Choroid plexus epithelial cell (primary cell): Measurements from ENCODE around the gene KLHL24.
"Not testable (repeated sequence)": the region's sequence is repeated elsewhere in the genome, so short reads cannot be mapped to it uniquely, and the experiment has no call there.

Experiments used
- DNase-seq: peaks from one replicate; pipeline ENCODE4 v3.0.0-alpha.2; 2010; ENCODE audit warnings: low read depth
- H3K4me3 ChIP-seq: 2 replicates; pipeline ENCODE4 v1.5.1; 2011; ENCODE audit warnings: low read depth, mild to moderate bottlenecking, control low read depth, low read length, moderate library complexity
- TF ChIP-seq, protein P1 (sequence below): conservative IDR thresholded peaks from 2 replicates; pipeline ENCODE4 v1.5.1; 2011; ENCODE audit warnings: low read depth, mild to moderate bottlenecking, control low read depth, inconsistent platforms, low read length, moderate library complexity

The KLHL24 gene

DNA sequence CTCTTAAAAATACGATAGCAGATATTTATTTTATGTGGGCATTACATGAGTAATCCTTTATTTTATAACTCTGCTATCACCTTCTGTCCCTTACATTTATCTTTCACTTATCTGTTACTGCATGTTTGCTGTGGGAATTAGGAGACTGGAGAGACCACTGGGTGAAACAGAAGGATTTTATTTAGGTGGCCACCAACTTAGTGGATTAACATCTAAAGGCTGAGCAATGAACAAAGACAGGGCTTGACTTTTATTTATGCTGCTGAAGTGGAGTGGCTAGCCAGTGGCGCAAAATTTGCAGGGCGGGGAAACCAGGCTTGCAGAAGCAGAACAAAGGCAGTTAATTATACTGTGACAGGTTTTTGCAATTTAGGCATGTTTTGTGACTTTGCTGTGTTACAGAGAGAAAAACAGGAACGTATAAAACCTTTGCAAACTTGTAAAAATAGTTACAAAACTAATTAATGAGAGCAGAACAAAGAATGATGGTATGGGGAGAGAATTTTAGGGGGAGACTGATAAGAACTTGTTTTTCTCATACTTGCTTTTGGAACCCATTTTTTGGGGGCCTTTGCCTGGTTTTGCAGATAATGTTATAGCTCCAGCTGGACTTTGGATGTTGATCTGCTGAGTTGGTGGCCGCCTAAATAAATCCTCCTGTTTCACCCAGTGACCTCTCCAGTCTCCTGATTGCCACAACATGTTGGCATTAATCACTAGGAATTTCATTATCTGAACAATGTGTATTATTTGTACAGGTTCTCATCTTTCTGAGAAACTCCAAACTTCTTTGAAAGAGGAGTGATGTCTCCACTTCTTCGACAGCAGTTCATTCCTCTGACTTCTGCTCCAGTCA, 18.0 kb downstream of the KLHL24 start:
- TF ChIP-seq, protein P1, sequence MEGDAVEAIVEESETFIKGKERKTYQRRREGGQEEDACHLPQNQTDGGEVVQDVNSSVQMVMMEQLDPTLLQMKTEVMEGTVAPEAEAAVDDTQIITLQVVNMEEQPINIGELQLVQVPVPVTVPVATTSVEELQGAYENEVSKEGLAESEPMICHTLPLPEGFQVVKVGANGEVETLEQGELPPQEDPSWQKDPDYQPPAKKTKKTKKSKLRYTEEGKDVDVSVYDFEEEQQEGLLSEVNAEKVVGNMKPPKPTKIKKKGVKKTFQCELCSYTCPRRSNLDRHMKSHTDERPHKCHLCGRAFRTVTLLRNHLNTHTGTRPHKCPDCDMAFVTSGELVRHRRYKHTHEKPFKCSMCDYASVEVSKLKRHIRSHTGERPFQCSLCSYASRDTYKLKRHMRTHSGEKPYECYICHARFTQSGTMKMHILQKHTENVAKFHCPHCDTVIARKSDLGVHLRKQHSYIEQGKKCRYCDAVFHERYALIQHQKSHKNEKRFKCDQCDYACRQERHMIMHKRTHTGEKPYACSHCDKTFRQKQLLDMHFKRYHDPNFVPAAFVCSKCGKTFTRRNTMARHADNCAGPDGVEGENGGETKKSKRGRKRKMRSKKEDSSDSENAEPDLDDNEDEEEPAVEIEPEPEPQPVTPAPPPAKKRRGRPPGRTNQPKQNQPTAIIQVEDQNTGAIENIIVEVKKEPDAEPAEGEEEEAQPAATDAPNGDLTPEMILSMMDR: no peak
- peak; percentile 16 for DNase-seq

DNA sequence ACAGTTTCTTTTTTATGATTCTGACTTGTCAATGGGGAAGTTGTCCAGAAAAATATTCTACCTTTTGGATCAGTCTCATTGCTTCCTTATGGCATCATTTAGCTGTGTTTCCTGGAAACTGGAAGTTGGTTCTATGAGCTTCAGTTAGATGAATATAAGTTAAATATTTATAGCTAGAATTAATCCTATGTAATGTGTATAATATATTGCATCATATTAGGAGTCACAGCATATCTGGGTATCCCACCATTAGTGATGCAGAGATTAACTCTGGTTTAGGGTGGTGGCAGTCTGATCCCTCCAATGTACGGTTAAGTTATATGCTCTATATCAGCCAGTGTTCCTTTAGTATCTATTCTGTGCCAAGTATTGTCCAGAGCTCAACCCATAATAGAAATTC, 19.3 kb downstream of the KLHL24 start:
- DNase-seq: no peak

More for the DNA sequence above, 18.0 kb downstream of the KLHL24 start:
- H3K4me3 ChIP-seq: no peak overlapping the region

DNA sequence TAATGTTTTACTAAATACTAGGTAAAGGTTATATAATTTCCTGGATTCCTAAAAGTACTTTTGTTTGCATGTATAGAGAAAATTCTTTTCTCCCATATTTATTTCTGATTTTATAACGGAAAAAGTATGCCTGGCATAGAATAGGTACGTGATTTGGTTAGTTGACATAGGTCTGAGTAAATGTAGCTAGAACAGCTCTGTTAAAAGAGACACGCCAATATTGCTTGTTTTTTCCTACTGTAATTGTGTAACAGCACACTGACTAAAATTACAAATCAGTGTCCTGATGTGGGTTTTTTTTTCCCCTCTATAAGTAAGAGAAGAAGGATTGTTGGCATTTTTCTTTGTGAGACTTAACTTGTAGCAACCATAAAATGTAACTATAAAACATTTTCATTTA, 26.7 kb downstream of the KLHL24 start:
- TF ChIP-seq, protein P1: no peak
- H3K4me3 ChIP-seq: no peak overlapping the region
- peak; percentile 17 for DNase-seq

More for the DNA sequence above, 19.3 kb downstream of the KLHL24 start:
- TF ChIP-seq, protein P1: no peak
- H3K4me3 ChIP-seq: no peak overlapping the region

DNA sequence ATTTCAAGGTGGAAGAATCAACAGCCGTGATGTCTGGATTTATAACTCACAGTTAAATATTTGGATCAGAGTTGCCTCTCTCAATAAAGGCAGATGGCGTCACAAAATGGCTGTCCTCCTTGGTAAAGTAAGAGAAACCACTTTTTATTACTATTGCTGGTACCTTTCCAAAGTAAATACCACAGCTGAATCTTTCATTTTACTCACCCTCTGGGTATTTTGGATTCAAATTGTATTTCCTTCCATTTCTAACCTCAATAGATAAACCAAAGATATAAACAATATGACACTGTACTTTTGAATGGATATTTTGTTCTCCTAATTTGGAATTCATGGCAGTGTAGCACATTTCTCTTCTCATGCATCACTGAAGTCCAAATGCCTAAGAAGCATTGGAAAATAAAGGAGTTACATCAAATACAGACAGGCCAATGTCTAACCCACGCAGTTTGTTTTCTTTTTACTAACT, 29.5 kb downstream of the KLHL24 start:
- peak; percentile 88 for DNase-seq
- no peak overlapping the region for H3K4me3 ChIP-seq
- TF ChIP-seq, protein P1: no peak

DNA sequence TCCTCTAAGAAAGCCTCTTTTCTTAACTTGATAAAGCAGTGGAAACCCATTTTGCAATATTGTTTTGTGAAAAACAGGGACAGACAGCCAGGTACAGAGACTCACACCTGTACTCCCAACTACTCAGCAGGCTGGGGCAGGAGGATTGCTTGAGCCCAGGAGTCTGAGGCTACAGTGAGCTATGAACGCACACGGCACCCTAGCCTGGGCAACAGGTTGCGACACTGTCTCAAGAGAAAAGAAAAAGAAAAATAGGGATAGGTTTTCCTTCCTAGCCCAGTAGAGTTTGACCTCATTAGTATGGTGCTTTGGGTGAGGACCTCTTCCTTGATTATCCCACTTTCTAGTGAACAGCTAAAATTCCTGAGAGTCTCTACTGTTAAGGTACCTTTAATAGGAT, 44.6 kb downstream of the KLHL24 start:
- TF ChIP-seq, protein P1: no peak
- H3K4me3 ChIP-seq: no peak overlapping the region
- DNase-seq: no peak

DNA sequence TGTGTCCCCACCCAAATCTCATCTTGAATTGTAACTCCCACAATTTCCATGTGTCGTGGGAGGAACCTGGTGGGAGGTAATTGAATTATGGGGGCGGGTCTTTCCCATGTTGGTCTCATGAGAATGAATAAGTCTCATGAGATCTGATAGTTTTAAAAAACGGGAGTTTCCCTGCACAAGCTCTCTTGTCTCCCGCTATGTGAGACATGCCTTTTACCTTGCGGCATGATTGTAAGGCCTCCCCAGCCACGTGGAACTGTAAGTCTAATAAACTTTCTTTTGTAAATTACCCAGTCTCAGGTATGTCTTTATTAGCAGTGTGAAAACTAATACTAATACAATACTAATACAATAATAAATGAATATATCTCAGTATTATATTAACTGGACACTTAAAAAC, 52.3 kb downstream of the KLHL24 start:
- DNase-seq: no peak
- no peak overlapping the region for H3K4me3 ChIP-seq
- TF ChIP-seq, protein P1: no peak

DNA sequence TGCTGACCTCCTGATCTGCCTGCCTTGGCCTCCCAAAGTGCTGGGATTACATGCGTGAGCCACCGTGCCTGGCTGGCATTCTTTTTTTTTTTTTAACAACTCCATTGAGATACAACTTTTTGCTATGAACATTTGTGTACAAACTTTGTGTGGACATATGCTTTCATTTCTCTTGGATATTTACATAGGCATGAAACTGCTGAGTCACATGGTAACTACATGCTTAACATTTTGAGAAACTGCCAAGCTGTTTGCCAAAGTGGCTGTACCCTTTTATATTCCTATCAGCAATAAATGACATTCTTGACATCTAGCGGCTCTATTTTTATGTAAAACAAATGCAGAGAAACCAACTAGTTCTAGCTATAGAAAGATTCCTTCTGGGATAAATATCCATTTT, 53.5 kb downstream of the KLHL24 start:
- H3K4me3 ChIP-seq: no peak overlapping the region
- peak; percentile 34 for DNase-seq

DNA sequence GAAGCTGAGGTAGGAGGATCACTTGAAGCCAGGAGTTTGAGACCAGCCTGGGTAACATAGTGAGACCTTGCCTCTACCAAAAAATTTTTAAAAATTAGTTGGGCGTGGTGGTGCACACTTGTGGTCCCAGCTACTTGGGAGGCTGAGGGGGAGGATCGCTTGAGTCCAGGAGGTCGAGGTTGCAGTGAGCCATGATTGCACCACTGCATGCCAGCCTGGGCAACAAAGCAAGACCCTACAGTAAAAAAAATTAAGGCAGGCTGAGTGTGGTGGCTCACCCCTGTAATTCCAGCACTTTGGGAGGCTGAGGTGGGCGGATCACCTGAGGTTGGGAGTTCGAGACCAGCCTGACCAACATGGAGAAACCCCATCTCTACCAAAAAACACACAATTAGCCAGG, 54.2 kb downstream of the KLHL24 start:
- DNase-seq, H3K4me3 ChIP-seq: not testable (repeated sequence)

More for the DNA sequence above, 53.5 kb downstream of the KLHL24 start:
- TF ChIP-seq, protein P1: no peak
